GM10266 (cell line): ENCODE results near the gene HDAC4.

Experiments used
- DNase-seq: peaks from one replicate; pipeline ENCODE4 v3.0.0; 2012; ENCODE audit errors: extremely low spot score
- CTCF ChIP-seq: IDR thresholded peaks from 2 replicates; pipeline ENCODE4 v1.5.1; 2012; ENCODE audit warnings: mild to moderate bottlenecking, low read depth; ENCODE audit not compliant: control insufficient read depth, insufficient read depth; ENCODE audit errors: missing control alignments

Gene HDAC4

GRCh38 chr2:239390546-239391285 is 10.1 kb downstream of the HDAC4 start:
- DNase-seq = no peak
- TF ChIP-seq CTCF = no peak

GRCh38 chr2:239389414-239390329 is 11.1 kb downstream of the HDAC4 start:
- DNase-seq = no peak
- TF ChIP-seq CTCF = no peak

GRCh38 chr2:239388236-239389151 is 12.3 kb downstream of the HDAC4 start:
- no peak for TF ChIP-seq CTCF
- DNase-seq = no peak

- no peak for TF ChIP-seq CTCF
- DNase-seq = no peak
Observed at GRCh38 chr2:239387811-239388210, 13.0 kb downstream of the HDAC4 start.

GRCh38 chr2:239386872-239387445 is 13.9 kb downstream of the HDAC4 start:
- DNase-seq = no peak
- no peak for TF ChIP-seq CTCF

GRCh38 chr2:239386001-239386670 is 14.7 kb downstream of the HDAC4 start:
- DNase-seq = no peak
- no peak for TF ChIP-seq CTCF
